GM21526 (cell line): Measurements from ENCODE around the gene XG.
"Not testable (repeated sequence)": the region's sequence is repeated elsewhere in the genome, so short reads cannot be mapped to it uniquely, and the experiment has no call there.

Experiments
- ATAC-seq: cut with Tn5 transposase; IDR thresholded peaks from one replicate; pipeline ENCODE4 v1.9.1; 2021; ENCODE audit warnings: moderate library complexity; ENCODE audit not compliant: unreplicated experiment, low FRiP score

Gene XG

DNA sequence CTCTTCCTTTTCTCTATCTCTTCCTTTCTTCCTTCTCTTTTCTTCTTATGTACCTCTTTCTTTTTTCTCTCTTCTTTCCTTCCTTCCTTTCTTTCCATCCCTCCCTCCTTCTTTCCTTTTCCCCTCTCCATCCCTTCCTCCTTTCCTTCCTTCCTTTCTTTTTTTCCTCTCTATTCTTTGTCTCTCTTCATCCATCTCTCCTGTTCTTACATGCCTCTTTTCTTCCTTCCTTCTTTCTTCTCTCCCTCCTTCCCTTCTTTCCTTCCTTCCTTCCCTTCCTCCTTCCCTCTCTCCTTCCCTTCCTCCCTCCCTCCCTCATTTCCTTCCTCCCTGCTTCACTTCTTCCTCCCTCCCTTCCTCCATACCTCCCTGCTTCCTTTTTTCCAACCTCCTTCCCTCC lies 19.2 kb upstream of the XG start:
- no peak for ATAC-seq

- no peak for ATAC-seq
These were observed 18.6 kb upstream of the XG start for GRCh38 chrX:2733286-2733685.

- no peak for ATAC-seq
These were observed 16.6 kb upstream of the XG start for GRCh38 chrX:2735270-2735669.

- ATAC-seq, result no peak
These were observed 11.2 kb upstream of the XG start for GRCh38 chrX:2740672-2741071.

DNA sequence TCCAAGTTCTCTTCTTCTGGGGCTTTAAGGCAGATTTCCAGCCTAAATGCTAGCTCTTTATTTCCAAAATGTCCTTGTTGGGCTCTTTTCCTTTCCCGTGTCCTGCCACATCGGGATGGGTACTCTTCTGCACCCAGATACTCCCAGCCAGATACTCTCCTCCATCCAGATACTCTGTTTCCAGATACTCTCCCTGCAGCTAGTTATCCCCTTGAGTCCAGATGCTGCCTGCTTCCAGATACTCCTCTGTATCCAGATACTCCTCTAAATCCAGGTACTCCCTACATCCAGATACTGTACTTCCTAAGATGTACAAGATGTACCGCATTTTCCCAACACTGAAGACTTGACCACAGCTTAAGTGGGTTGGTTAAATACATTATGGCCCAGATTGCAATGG lies 10.5 kb upstream of the XG start:
- no peak for ATAC-seq

- not testable (repeated sequence) for ATAC-seq
These were observed 5.6 kb upstream of the XG start for GRCh38 chrX:2746250-2746649.

DNA sequence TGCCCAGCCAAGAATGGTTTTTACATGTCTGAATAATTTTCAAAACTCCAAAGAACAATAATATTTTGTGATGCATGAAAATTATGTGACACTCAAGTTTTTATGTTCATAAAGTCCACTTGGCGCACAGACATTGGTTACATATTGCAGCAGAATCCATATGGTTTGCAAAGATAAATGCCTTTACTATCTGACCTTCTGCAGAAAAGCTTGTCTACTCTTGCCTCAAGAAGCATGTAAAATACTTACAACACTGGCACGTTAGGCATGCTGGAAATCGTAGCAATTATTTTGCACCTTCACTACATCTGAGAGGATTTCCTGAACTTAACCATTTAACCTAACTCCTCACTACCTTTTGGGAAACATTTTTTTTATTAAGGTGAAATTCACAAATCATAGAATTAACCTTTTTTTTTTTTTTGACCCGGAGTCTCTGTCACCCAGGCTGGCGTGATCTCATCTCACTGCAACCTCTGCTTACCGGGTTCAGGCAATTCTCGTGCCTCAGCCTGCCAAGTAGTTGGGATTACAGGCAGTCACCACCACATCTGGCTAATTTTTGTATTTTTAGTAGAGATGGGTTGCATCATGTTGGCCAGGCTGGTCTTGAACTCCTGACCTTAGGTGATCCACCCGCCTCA lies 3.5 kb upstream of the XG start:
- ATAC-seq, result no peak

DNA sequence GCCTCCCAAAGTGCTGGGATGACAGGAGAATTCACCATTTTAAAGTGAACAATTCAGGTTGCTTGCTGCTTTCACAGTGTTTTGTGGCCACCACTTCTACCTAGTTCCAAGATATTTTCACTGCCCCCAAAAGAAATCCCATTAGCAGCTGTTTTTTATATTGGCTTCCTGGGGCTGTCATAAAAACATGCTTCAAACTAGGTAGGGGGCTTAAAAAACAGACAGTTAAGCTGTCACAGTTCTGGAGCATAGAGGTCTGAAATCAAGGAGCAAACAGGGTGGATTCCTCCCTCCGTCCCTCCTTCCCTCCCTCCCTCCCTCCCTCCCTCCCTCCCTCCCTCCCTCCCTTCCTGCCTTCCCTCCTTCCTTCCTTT lies 3.0 kb upstream of the XG start:
- no peak for ATAC-seq

DNA sequence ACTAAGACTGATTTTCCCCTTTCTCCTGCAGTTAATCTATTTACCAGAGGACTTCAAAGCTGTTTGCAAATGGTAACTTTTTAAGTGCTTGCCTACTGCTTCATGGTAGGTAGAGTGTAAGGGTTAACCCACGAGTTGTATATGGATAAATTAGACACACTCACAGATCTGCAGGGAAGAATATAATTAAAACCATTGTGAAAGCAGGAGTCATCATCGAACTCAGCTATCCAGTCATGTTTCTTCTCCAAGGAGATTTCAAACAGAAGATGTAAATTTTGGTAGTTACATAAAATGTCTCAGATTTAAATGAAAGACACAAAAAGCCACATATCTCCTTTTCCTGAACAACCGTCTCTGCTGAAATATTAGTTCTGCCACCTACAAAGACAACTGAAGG lies 549 bp upstream of the XG start:
- ATAC-seq, result no peak

GRCh38 chrX:2752441-2752840 lies 601 bp downstream of the XG start:
- not testable (repeated sequence) for ATAC-seq

DNA sequence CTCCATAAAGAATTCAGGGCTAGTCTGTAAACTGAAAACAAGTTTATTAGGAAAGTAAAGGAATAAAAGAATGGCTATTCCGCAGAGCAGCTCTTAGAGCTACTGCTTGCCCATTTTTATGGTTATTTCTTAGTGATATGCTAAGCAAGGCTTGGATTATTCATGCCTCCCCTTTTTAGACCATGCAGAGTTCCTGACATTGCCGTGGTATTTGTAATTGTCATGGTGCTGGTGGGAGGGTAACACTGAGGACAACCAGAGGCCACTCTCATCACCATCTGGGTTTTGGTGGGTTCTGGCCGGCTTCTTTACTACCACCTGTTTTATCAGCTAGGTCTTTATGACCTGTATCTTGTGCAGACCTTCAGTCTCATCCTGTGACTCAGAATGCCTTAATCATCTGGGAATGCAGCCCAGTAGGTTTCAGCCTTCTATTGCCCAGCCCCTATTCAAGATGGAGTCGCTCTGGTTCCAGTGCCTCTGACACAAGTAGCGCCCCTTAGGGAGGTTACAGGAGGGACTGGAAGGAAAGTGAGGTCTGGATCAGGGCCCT lies 3.4 kb downstream of the XG start:
- ATAC-seq, result not testable (repeated sequence)

- no peak for ATAC-seq
These were observed 4.7 kb downstream of the XG start for GRCh38 chrX:2756548-2756947.

DNA sequence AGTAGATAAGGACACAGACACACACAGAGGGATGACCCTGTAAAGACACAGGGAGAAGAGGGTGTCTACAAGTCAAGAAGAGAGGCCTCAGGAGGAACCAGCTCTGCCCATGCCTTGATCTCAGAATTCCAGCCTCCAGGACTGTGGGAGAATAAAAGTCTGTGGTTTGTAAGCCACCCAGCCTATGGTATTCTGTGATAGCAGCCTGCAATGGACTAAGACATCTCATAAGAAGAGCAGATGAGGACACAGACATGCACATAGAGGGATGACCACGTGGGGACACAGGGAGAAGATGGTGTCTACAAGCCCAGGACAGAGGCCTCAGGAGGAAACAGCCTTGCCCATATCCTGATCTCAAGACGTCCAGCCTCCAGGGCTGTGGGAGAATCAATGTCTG lies 9.4 kb downstream of the XG start:
- no peak for ATAC-seq

DNA sequence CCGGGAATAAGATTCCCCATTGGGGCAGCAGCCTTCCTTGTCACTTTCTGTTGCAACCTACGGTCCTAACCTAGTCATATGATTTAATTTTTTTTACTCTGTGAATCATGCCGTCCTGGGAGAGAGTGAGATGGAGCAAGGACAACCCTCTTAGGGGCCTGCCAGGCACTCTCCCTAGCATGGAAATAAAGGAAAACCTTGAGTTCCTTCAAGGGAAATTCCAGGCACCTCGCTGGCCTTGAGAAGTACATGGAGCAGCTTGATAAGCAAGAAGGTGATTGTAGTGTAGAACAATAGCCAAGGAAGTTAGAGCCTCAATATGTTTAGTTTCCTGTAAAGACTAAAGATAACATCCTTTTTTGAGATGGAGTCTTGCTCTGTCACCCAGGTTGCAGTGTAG lies 10.8 kb downstream of the XG start:
- not testable (repeated sequence) for ATAC-seq

DNA sequence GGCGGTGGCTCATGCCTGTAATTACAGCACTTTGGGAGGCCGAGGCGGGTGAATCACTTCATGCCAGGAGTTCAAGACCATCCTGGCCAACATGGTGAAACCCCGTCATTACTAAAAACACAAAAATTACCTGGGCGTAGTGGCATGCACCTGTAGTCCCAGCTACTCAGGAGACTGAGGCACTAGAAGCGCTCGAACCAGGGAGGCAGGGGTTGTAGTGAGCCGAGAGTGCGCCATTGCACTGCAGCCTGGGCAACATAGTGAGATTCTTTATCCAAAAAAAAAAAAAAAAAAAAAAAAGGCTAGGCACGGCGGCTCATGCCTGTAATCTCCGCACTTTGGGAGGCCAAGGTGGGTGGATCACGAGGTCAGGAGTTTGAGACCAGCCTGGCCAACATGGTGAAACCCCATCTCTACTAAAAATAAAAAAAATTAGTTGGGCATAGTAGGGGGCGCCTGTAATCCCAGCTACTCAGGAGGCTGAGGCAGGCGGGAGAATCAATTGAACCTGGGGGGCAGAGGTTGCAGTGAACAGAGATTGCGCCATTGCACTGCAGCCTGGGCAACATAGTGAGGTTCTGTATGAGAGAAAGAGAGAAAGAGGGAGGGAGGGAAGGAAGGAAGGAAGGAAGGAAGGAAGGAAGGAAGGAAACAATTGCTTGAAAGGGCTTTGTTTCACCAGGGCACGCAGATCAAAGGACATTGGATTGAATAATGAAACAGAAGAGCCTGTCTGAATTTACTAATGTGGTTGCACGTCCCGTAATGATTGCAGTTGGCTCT lies 13.1 kb downstream of the XG start:
- not testable (repeated sequence) for ATAC-seq

DNA sequence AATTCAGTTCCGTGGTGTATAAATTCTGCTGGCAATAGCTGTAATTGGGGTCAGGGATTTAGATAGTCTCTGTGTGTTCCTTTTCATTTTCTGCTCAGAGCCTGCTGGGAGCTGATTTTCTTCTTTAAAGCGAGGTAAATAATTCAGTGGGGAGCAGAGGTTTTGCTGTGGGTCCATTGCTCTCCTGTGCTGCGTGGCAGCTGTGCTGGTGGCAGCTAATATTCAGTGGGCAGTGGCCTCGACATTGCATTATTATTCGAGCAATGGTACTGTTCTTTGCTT lies 13.7 kb downstream of the XG start:
- no peak for ATAC-seq

DNA sequence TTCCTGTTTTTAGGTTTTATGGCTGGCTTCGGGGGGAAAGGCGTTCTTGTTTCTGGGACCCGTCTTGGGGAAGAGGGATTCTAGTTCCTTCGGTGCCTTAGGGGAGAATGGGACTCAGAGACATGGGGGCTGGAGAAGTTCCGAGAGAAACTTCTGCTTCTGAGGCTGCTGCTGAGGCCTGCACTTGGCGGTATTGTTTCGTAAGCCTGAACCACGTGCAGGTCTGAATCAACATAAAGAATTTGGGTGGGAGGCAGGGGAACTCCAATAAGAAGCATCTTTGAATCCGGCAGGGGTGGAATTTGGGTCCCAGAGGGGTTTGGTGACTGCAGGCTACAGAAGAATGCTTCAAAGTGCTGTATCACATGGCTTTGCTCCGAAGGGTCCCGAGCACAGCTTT lies 15.1 kb downstream of the XG start:
- no peak for ATAC-seq

- ATAC-seq, result no peak
These were observed 16.0 kb downstream of the XG start for GRCh38 chrX:2767631-2768455.

DNA sequence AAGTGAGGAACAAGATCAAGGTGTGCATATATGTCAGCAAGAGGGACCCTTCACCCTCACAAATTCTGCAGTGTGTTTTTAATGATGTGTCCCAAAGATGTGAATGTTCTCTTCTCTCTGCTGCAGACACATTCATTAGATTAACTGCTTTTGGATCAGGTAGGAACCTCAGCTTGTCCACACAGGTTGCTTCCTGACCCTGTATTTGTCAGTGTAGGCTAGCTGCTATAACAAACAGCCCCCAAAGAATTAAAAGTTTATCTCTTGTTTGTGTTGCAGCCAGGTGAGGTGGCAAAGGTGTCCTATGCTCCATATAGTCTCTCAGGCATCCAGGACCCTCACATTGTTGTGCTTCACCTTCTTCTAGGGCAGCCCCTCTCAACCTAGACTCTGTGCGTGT lies 17.8 kb downstream of the XG start:
- ATAC-seq, result no peak

GRCh38 chrX:2773166-2774055 lies 21.6 kb downstream of the XG start:
- ATAC-seq, result not testable (repeated sequence)
